ENCODE data around the gene RPGRIP1L. TPM values are rescaled to one million over a fixed set of nuclear protein-coding genes. Genes with fewer than 3 reads are reported as not detected.

Gene RPGRIP1L
- polyA plus RNA-seq, 1 donor: 6.4 TPM

DNA sequence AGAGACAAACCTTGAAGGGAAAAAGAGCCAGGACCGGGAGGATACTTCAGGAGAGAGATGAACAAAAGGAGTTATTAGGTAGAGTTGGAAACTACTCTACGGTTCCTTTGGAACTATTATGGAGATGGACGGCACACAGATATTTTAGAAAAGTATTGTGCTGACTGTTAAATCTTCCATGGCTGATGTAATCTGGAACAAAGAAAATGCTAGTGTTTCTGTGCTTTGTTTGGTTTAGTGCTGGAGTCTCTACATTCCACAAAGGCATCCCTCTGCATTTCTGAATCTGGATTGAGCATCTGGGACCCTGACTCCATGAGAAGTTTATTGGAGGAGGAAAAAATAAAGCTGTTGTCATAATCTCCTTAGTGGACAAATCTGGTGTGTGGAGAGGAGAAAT is 57.2 kb downstream of the RPGRIP1L start:
- no peak for DNase-seq

DNA sequence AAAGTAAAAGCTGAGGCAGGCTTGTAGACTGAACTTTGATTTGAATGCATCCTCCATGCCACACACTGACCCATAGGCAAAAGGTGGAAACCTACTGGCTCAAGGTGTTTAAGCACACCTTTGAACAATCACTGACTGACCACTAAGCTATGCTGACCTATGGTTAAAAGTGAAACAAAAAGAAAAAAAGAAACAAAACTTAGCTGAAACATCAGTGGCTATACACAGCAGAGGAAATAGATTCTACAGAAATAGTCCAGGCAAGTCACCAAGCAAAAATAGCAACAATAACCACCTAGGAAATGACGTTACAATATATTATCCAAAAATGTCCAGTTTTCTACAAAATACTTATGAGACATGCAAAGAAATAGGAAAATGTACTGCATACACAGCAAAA is 60.2 kb downstream of the RPGRIP1L start:
- DNase-seq: no peak

DNA sequence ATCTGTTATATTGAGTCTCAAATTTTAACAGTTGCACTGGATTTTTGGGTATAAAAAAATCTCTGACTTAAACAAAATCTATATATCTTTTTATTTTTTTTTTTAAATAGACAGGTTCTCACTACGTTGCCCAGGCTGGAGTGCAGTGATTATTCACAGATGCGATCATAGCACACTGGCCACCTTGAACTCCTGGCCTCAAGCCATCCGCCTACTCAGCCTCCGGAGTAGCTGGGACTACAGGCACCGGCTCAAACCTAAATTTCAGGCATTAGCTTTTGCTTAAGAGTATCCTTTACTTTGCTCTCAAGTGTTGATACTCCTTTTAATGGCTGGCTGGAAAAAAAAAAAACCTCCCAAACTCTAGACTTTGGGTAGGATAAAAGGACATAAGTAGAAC is 61.6 kb downstream of the RPGRIP1L start:
- no peak for DNase-seq

DNA sequence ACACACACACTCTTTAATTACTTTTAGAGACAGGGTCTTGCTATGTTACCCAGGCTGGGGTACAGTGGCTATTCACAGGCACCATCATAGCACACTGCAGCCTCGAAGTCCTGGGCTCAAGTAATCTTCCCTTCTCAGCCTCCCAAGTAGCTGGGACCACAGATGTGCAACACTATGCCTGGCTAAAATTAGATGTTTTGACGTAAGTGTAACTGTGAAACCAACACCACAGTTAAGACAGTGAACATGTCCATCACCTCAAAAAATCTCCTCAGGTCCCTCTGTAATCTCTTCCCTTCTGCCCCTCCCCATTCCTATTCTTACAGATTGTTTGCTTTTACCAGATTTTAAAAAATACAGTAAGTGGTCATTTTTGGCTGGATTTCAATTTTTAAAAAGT is 66.7 kb downstream of the RPGRIP1L start:
- DNase-seq: no peak

DNA sequence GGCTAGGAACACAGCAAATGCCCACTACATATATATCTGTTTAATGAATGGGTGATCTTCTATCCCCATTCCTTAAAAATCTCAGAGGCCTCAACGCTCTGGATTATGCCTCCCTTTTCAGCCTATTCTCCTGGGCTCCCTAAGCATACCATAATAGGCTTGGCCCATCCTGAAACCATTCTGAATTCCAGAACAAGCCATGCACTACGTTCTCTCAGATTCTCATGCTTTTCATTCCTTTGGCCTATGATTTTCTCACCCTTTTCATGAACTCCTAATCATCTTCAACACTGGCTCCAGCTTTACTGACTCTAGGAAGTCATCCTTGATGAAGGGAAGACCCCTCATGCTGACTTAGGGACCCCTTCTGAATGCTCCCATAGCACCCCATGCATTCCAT is 71.1 kb downstream of the RPGRIP1L start:
- DNase-seq: no peak

DNA sequence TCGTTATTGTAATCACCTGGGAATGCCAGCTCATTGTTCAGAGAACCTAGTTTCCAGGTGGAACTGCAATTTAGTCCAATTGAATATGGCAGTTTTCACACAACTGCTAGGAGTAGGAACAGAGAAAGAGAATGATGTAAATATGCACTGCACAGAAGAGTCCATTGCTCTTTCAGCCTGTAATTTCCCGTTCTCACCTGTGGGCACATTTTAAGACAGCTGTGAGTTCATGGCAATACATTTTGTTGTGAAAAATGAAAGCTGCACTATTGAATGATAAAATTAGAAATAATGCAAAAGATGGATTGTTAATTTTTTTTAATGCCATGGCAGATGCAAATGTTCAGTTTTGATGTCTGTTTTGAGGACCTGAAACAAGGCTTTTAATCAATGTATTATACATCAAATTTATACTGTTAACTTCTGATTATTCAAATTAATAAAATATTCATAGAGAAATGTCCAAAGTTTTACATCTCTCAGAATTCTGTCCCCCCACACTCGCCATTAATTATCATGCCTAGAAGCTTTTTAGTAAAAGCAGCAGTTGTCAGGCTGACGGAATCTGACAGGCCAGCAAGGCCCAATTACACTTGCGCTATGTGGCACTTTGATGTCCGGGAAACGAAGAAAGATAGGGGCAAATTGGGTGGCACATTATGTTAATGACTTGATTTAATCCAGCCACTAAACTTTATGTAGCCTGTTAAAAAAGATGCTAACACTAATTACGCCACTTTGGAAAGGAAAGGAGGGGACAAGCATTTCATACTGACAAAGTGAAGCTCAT is 72.2 kb downstream of the RPGRIP1L start:
- no peak for DNase-seq

DNA sequence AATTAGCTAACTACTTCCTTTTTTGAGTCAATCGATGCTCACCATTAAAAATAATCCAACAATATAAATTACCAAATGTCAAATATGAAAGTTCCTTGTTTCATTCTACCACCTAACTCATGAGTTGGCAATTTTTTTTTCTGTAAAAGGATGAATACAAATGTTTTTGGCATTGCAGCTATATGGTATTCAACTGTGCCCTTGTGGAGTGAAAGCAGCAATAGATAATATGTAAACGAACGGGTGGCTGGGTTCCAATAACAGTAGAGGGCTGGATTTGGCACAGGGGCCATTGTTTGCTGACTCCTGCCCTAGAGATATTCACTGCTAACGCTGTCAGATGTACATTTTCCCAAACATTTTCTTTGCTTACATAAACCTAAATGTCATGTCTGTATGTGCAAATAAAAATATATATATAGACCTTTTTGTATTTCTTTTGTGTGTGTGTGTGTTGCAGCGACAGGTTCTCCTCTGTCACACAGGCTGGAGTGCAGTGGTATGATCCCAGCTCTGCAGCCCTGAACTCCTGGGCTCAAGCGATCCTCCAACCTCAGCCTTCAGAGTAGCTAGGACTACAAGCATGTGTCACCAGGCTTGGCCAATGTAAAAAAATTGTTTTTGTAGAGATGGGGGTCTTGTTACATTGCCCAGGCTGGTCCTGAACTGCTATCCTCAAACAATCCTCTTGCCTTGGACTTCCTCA is 73.9 kb downstream of the RPGRIP1L start:
- DNase-seq: no peak

DNA sequence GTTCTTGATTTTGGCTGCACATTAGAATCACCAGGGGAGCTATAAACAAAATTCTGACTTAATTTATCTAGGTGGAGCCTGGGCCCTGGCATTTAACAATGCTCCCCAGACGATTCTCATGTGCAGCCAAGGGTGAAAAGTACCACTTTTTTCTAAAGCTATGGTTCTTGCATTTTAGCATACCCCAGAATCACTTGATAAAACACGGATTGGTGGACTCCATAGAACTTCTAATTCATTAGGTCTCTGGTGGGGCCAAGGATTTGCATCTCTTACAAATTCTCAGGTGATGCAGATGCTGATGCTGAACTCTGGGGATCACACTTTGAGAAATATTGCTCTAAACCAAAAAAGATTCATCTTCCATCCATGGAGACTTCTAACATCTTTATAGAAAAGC is 74.5 kb downstream of the RPGRIP1L start:
- DNase-seq: no peak

DNA sequence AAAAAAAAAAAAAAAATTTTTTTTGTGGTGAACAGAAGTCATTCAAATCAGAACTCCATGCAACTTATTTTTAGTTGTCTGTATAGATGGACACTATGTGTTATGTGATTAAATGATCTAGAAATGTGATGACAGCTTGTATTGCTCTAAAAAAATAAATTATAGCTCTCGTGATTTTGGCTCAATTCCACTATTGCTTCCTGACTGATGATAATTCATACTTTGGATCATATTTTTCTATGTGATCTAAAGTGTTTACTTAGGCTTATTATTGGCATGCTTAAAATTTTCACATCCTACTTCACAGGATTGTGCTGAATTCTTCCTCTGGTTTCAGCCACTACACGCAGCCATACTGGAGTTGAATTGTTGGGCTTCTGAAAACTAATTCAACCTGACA is 76.8 kb downstream of the RPGRIP1L start:
- no peak for DNase-seq

DNA sequence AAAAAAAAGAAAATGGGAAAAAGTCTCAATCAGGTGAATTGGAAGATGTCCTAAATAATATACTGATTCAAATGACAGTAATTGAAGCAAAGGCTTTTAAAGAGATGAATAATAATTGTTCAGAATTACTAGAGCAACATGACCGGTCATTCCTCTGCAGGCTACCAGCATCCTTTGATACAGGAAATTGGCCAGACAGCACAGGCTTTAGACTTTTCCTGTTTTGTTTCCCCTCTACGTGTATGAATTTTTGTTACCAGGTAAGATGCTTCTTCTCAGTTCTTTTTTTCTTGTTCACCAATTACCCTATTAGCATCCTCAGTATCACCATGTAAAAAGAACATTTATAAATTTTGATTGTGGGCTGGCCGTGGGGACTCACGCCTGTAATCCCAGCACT is 77.5 kb downstream of the RPGRIP1L start:
- DNase-seq: no peak

DNA sequence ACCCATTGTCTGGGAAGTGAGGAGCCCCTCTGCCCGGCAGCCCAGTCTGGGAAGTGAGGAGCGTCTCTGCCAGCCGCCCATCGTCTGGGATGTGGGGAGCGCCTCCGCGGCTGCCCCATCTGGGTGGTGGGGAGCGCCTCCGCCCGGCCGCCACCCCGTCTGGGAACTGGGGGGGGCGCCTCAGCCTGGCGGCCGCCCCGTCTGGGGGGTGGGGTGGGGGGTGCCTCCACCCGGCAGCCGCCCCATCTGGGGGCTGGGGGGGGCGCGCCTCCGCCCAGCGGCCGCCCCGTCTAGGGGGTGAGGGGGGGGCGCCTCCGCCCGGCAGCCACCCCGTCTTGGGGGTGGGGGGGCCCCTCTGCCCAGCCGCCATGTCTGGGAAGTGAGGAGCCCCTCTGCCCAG is 78.4 kb downstream of the RPGRIP1L start:
- DNase-seq: no peak

DNA sequence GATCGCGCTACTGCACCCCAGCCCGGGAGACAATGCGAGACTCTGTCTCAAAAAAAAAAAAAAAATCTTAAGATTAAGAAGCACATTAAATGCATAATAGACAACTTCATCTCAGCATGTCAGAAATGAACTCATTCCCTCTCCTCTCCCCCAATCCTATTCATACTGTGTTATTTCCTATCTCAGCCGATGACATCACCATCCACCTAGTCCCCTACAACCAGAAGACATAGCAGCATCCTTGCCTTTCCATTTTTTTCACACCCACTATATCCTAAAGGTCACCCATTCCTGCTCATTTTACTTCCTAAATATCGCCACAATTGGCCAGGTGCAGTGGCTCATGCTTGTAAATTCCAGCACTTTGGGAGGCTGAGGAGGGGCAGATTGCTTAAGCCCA is 81.3 kb downstream of the RPGRIP1L start:
- DNase-seq: no peak

DNA sequence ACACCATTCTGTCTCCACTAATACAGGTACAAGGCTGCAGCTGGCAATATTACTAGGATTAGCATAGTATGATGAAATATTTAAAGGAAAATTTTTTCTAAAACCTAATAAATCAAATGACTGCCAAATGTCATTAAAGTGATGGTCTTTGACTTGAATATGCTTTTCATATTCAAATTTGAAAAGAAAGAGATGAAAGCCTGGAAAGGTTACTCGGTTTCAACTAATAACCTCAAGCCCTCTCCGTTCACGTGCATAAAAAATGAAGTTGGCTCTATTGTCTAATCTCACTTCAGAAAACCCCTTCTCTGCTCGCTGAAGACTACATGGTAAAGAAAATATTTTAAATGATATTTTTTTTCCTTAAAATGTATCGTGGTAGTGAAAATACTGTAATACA is 83.2 kb downstream of the RPGRIP1L start:
- no peak for DNase-seq

DNA sequence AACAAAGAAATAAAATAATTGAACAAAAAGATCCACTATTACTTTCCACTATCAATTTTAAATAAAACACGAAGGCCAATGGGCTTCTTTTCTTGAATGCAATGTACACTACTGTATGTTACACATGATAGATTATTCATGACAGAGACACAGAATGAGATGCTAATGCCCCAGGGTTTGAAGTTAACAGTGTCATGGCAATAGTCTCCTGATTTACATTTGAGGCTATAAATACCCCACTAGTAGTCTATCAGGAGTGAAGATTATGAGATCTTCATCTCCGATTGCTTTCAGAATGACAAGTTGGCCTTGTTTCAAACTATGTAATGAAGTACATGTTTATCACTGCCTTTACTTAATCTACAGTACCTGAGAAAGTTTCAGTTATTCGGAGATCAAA is 84.4 kb downstream of the RPGRIP1L start:
- DNase-seq: no peak

DNA sequence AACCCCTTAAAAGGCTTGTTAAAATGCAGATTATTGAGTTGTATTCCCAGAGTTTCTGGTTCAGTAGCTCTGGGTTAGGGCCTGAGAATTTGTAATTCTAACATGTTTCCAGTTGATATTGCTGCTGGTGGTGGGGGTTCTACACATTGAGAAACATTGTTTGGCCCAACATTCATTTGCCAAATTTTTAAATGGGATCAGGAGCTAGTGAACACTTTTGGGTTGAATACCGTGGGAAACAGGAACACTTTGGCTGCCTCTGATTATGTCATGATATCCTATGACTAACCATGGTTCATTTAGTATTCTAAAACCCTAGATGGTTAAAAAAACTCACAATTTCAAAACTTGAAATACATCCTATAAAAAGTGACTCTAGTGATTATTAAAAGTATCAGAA is 89.3 kb downstream of the RPGRIP1L start:
- no peak for DNase-seq

DNA sequence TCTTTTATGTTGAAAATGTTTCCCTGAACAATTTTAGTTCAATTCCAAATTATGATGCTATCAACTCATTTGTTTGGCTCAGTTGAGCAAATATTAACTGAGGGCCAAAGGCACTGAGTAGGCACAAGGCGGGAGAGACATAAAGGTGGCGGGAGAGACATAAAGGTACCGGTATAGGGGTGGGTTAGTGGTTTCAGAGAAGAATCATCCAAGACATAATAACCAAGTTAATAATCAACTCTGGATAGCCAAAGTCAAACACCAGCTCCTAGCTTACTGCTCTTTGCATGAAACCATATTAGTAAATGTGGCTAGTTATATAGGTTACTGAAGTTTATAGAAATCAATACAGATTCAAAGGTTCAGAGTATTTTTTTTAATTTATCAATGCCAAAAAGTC is 91.7 kb downstream of the RPGRIP1L start:
- DNase-seq: no peak

DNA sequence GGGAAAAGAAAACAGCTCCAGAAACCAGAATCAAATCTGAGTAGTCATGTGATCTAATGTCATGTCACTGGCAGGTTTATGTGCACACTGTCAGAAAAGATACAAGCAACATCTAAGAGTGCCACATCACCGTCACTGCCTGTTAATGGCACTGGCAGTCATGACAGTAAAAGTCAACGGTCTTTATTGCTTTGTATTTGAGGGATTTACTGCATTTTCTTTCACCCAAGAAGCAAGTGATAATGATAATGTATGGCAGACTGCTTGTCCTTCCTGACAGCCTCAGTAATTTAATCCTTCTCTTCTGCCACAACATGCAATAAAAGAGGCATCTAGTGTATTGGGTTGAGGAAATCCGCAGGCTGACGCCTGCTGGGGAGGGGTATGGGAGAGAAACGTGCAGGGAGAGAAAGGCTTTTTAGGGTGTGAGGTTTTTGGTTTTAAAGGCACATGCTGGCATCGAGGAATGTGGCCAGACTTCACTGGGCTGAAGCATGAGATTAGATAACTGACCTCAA is 92.4 kb downstream of the RPGRIP1L start:
- DNase-seq: no peak

DNA sequence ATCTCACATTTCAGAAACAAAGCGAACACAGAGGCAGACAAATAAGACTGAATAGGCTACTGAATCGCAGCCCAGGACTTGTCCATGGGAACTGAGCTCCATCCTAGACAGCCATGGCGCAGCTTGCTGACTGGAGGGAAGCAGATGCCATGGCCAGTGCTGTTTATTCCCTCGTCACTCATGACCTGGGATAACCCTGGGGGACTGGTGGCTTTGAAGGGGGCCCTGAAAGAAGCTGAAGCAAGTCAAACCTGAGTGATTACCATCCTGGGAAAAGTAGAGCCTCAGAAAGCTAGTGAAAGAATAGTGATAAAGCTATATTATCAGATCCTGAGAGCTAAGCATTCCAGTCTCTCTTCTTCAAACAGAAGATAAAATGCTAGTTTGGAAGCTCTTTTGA is 94.1 kb downstream of the RPGRIP1L start:
- no peak for DNase-seq

DNA sequence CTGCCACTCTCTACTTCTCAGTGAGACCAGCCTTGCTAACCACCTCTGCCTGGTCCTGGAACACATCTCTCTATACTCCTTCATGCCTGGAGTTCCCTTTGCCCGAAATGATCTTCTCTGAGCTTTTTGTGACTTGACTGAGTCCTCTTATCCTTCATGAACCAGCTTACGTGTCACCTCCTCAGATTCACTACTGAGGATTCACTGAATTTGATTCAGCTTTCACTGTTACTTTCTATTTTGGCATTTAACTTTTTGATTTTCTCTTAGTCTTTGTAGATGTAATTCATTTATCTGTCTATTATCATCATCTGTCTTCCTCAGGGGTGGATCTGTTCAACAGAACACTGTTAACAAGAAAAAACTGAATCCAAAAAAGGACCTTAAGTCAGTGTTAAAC is 95.6 kb downstream of the RPGRIP1L start:
- DNase-seq: no peak

DNA sequence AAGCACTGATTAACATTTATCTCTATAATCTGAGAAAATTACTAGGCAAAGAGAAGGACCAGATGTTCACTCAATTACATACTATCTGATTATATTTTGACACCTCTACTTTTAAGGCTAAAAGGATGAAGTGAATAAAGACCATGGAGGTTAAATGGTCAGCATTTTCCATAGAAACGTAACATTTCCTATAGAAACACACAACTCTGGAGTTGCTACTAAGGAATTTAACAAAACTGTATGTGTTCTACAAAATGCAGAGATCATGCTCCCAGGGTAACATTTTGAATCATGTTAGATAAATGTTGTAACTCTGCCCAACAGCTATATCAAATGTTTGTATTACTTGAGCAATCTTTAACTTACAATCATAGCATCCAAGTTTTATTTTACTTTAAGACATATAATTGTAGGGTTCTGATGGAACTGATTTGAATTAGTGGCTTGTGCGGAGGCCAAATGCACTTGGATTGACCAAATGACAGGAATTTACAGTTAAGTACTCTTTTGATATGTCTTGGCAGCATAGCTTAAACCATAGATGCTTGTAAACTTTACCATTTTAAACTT is 97.7 kb downstream of the RPGRIP1L start:
- DNase-seq: peak; percentile 11

DNA sequence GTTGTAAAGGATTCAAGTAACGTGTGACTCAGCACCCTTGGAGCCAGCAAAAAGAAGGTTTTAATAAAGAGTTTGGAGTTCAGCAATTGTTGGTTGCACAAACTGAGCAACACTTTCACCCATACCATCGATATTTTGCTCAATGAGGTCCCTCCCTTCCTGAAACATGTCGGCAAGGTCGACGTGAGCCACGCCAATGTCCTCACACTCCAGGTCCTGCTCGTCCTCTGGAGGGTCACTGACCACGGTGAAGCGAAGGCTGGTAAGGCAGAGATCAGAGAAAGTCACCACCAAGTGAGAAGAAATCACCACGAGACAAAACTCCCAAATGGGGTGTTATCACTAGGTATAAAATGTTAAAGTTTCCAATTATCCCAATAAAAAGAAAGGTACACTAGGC is 98.3 kb downstream of the RPGRIP1L start:
- DNase-seq: no peak

DNA sequence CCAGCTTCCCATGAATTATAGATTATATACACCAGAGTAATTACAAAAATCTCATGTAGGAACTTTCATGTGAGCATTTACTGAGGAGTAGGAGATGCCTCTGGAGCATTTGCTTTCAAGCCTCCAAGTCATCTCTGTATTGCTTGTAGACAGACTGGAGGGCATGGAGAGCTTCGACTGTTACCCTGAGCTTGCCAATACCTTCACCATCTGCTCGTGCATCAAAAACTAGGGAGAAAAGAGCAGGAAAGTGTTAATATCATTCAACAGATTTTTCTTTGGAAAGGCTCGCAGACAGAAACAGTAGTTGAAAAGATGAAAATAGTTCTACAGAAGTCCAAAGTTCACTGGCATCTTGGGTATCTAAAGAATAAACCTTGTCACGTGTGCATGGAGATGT is 101.7 kb downstream of the RPGRIP1L start:
- no peak for DNase-seq

DNA sequence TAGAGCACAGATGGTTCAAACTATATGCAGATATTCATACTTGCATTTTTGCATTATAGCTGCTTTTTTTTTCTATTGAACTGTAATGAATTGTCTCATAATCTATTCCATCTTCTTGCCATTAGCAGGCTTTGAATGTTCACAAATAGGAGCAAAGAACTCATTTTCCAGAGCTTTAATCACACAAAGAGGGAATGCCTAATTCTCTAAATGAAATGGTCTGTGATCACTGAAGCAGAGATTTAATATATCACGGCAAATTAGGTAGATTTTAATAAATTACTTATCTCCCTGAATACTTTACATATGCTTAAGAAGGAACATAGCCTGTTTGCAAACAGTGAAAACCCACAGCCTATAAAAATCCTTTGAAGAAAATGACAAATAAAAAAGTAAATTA is 103.0 kb downstream of the RPGRIP1L start:
- DNase-seq: no peak

DNA sequence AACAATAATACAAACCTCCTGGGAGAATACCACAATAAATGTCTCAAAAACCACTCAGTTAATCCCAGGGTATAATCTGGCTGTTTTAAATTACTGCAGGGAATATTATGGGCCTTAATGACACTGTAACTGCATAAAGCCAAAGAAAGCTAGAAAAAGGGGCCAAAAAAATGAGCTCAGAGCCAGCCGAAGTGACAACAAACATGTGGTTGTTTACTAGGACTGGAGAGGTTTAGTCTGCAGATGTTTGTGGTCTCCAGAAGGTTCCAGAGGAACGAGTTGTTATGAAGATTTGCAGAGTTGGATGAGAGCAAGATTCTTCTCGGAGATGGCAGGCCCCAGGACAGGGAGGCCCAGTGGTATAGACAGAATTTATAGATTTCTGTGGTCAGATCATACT is 103.5 kb downstream of the RPGRIP1L start:
- DNase-seq: no peak
